ENCODE data around the gene MAB21L3. TPM values are rescaled to one million over a fixed set of nuclear protein-coding genes. Genes with fewer than 3 reads are reported as not detected.

MAB21L3 gene
- total RNA-seq, 3 donors from 2014 or later, result not detected

DNA sequence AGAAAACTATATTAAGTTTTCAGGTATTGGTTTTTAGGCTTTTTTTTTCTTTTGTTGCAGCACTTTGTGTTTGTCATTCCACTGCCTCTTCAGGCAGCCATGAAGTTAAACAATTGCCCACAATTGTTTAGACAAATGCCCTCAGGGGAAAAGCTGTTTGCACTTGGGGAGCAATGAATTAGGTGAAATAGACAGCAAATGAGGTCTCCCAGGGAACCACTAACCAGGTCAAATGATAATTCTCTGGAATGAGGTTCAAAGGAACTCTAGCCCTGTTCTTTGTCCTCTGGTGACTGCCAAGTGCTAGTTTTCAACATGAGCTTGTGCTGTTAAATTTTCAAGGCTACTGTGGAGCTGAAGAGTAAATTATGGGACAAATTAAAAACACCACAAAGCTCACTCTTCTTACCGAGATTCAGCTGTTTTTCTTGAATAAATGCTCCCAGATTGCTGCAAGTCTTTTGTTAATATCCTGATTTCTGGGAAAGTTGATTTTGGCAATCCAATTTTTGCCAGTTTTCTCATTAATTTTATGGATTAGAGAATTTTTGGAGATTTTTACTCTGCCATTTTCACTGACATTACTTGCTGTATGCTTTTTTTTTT, 15.1 kb upstream of the MAB21L3 start:
- DNase-seq (no peak), ATAC-seq (no peak)
- H3K9me3 Mint-ChIP-seq, result peaks cover 12% of the 10 kb centered on the region
- no peak overlapping the region for H3K4me3 Mint-ChIP-seq
- H3K27me3 Mint-ChIP-seq (ENCODE audit: low read depth), result peaks cover 24% of the 10 kb centered on the region
- peaks cover 3% of the 10 kb centered on the region for H3K36me3 Mint-ChIP-seq (ENCODE audit: insufficient read depth)
- no peaks in the 10 kb centered on the region for H3K4me1 Mint-ChIP-seq (ENCODE audit: low read depth)

DNA sequence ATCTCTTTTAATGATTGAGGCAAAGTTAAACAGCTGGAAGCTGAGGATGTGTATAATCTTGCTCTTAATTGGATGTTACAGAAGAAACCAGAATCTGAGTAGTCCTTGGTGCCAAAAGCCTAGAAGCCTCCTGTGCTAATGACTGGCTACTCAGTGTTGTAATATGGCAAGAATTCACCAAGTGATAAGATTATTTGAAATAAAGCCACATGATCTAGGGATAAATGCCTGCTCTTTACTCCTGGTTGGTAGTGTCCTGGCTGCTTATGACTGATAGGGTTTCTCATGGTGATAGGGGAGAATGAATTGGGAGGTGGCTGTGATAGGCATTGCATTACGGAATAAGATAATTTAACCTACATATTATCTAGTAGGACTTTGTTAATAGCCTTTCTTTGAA, 13.6 kb upstream of the MAB21L3 start:
- Mint-ChIP-seq H3K4me1 (ENCODE audit: low read depth) (no peaks in the 10 kb centered on the region), H3K9me3 (peaks cover 11% of the 10 kb centered on the region), H3K27me3 (ENCODE audit: low read depth) (peaks cover 23% of the 10 kb centered on the region), H3K36me3 (ENCODE audit: insufficient read depth) (peaks cover 3% of the 10 kb centered on the region), H3K4me3 (no peak overlapping the region)
- no peak for DNase-seq
- ATAC-seq, result no peak

DNA sequence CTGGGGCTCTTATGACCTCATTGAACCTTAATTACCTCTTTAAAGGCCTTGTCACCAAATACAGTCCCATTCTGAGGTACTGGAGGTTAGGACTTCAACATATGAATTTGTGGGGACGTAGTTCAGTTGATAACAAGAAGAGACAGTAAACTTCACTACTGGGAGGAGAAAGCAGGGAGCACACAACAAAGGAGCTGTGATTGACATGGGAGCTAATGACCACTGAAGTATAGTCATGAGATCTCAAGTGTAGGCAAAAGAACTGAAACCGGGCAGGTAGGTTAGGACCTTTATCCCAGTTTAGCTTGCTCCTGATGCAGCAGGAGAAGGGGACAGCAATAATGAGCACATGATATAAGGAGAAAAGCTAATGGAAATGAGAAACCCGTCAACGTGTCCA, 11.8 kb upstream of the MAB21L3 start:
- ATAC-seq (no peak), DNase-seq (no peak)
- H3K4me1 Mint-ChIP-seq (ENCODE audit: low read depth), result no peaks in the 10 kb centered on the region
- H3K36me3 Mint-ChIP-seq (ENCODE audit: insufficient read depth), result peaks cover 3% of the 10 kb centered on the region
- no peak overlapping the region for H3K4me3 Mint-ChIP-seq
- peaks cover 9% of the 10 kb centered on the region for H3K9me3 Mint-ChIP-seq
- H3K27me3 Mint-ChIP-seq (ENCODE audit: low read depth), result peaks cover 15% of the 10 kb centered on the region

DNA sequence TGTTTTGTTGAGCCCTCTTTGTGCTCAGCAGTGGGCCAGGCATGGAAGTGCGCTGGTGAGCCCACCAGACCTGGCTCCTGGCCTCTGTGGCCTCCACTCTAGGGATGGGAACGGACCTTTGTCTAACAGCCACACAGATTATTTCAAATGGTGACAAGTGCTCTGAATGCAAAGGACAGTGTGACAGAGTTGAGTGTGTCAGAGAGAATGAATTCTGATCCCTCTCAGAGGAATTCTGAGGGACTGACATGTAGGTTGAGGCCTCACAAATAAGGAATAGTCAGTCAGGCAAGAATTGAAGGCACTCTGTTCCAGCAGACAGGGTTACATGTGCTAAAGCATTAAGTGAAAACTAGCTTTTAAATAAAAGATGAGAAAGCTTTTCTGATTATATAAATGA, 11.3 kb upstream of the MAB21L3 start:
- no peaks in the 10 kb centered on the region for H3K4me1 Mint-ChIP-seq (ENCODE audit: low read depth)

DNA sequence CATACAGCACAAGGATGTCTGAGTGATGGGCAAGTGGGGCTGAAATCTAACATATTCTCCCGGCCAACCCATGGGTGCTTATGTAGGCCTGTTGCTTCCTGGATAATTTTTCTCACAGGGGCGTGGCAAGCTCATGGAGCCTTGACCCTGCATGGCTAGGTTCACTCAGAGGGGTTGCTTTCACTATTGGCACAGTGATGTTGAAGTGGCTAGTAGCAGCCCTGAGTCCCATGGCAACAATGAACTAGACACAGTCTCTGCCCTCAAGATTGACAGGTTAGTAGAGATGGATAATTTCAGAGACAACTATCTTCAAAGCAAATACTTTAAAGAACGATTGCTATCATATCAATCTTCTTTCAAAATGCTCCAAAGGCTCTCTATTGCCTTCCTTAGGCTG, 6.5 kb upstream of the MAB21L3 start:
- no peak overlapping the region for H3K4me3 Mint-ChIP-seq

More for the DNA sequence above, 11.3 kb upstream of the MAB21L3 start:
- peaks cover 3% of the 10 kb centered on the region for H3K36me3 Mint-ChIP-seq (ENCODE audit: insufficient read depth)
- DNase-seq, result no peak
- H3K27me3 Mint-ChIP-seq (ENCODE audit: low read depth), result peaks cover 14% of the 10 kb centered on the region
- H3K9me3 Mint-ChIP-seq, result peaks cover 8% of the 10 kb centered on the region
- H3K4me3 Mint-ChIP-seq, result no peak overlapping the region
- no peak for ATAC-seq

DNA sequence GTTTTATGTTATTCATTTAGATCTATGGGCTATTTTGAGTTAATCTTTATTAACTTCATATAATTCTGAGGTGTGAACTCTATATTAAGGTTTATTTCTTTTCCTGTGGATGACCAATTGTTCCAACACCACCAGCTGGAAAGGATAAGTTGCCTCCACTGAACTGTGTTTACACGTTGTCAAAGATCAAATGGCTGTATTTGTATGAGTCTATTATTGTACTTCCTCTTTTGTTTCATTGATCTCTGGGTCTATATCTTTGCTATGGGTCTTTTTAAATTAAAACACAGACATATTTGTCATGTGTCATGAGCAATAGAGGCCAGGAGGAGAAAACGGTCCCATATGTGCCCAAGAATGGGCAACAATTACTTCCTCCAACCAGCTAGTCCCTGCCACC, 5.2 kb upstream of the MAB21L3 start:
- Mint-ChIP-seq H3K27me3 (ENCODE audit: low read depth) (peaks cover 6% of the 10 kb centered on the region), H3K36me3 (ENCODE audit: insufficient read depth) (no peaks in the 10 kb centered on the region), H3K4me3 (no peak overlapping the region), H3K4me1 (ENCODE audit: low read depth) (no peaks in the 10 kb centered on the region), H3K9me3 (no peaks in the 10 kb centered on the region)
- ATAC-seq, result no peak
- DNase-seq, result no peak

More for the DNA sequence above, 6.5 kb upstream of the MAB21L3 start:
- H3K9me3 Mint-ChIP-seq, result no peaks in the 10 kb centered on the region
- H3K4me1 Mint-ChIP-seq (ENCODE audit: low read depth), result no peaks in the 10 kb centered on the region
- H3K27me3 Mint-ChIP-seq (ENCODE audit: low read depth), result peaks cover 6% of the 10 kb centered on the region
- ATAC-seq, result no peak
- no peaks in the 10 kb centered on the region for H3K36me3 Mint-ChIP-seq (ENCODE audit: insufficient read depth)
- DNase-seq, result no peak

DNA sequence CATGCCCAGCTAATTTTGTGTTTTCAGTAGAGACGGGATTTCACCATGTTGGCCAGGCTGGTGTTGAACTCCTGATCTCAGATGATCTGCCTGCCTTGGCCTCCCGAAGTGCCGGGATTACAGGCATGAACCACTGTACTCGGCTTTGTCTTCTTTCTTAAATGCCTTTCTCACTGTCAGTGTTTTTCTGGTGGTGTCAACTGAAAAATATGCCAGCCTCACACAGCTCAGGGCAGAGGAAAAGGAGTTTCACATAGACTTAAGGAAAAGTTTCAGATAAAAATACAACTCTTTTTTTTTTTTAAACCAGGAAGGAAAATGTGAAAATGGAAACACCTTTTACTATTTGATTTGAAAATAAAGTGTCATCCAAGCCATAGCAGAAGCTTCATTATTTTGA, 4.6 kb upstream of the MAB21L3 start:
- Mint-ChIP-seq H3K9me3 (no peaks in the 10 kb centered on the region), H3K36me3 (ENCODE audit: insufficient read depth) (no peaks in the 10 kb centered on the region), H3K27me3 (ENCODE audit: low read depth) (peaks cover 4% of the 10 kb centered on the region), H3K4me3 (no peak overlapping the region), H3K4me1 (ENCODE audit: low read depth) (no peaks in the 10 kb centered on the region)
- DNase-seq (no peak), ATAC-seq (no peak)

DNA sequence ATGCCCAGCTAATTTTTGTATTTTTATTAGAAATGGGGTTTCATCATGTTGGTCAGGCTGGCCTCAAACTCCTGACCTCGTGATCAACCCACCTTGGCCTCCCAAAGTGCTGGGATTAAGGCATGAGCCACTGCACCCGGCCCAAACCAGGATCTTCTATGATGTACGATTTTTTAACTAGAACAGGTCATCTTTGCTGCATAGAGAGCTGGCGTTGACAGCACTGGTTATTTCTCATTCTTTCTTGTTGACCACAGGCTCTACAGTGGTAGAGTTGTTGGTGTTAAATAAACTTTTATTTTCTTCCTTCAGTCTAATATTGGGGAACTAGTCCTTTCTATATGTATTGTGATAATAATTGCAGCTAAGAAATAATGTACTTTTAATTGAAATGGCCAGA, 3.8 kb upstream of the MAB21L3 start:
- Mint-ChIP-seq H3K27me3 (ENCODE audit: low read depth) (peaks cover 8% of the 10 kb centered on the region), H3K9me3 (no peaks in the 10 kb centered on the region), H3K4me1 (ENCODE audit: low read depth) (no peaks in the 10 kb centered on the region), H3K36me3 (ENCODE audit: insufficient read depth) (no peaks in the 10 kb centered on the region), H3K4me3 (no peak overlapping the region)
- DNase-seq (no peak), ATAC-seq (no peak)

DNA sequence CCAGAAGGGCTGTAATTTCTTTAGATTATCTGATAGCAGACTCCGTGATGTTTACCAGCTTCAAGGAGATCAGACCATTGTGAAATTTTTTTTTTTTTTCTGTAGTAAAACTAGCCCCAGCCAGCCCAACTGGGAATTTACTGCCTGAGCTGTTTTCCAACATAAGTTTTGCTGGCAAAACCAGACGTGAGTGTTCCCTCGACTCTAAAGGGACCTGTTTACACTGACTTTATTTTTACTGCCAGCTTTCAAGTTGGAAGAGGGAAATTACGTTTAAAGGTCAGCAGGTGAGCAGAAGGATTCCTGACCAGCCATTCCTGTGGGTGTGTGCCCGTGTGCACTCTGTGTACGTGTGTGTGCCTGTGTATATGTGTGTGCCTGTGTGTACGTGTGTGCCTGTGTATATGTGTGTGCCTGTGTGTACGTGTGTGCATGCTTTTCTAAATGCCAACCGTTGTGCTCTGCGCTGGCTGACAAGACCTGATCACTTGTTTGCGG, 374 bp downstream of the MAB21L3 start:
- no peaks in the 10 kb centered on the region for H3K36me3 Mint-ChIP-seq (ENCODE audit: insufficient read depth)
- H3K27me3 Mint-ChIP-seq (ENCODE audit: low read depth), result peaks cover 11% of the 10 kb centered on the region
- no peaks in the 10 kb centered on the region for H3K9me3 Mint-ChIP-seq
- ATAC-seq (no peak), DNase-seq (no peak)
- H3K4me1 Mint-ChIP-seq (ENCODE audit: low read depth), result no peaks in the 10 kb centered on the region
- H3K4me3 Mint-ChIP-seq, result no peak overlapping the region

DNA sequence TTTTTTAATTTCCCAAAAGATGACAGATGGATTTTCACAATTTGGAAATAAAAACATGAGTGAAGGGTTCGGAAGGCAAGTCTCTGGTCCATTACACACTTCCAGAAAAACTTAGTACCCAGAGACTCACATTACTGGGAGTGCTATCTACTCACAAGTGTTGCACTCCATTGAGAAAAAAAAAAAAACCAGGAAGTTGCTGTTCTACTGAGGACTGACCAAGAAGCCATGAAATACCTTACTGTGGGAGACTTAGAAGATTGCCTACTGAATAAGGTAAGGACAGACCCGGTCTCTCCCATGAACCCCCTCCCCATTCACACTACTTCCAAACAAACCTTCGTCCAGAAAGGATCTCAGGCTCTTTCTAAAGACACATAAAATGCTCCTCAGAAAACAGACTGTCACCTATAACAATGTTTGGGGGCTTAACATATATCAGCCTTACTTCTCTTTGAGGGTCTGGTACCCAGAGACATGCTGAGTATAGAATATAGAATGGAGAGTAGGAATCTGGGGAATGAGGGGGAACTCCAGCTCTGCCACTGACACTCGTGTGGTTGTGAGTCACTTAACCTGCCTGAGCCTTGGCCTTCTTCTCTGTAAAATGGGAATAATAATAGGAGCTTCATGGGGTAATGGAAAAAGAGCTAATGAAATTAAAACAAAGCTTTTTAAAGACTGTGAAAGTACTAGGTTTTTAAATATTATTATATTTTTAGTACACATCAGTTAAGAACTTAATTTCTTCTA, 1.4 kb downstream of the MAB21L3 start:
- Mint-ChIP-seq H3K27me3 (ENCODE audit: low read depth) (peaks cover 11% of the 10 kb centered on the region), H3K9me3 (no peaks in the 10 kb centered on the region), H3K4me3 (no peak overlapping the region), H3K4me1 (ENCODE audit: low read depth) (no peaks in the 10 kb centered on the region), H3K36me3 (ENCODE audit: insufficient read depth) (no peaks in the 10 kb centered on the region)
- DNase-seq (no peak), ATAC-seq (no peak)

DNA sequence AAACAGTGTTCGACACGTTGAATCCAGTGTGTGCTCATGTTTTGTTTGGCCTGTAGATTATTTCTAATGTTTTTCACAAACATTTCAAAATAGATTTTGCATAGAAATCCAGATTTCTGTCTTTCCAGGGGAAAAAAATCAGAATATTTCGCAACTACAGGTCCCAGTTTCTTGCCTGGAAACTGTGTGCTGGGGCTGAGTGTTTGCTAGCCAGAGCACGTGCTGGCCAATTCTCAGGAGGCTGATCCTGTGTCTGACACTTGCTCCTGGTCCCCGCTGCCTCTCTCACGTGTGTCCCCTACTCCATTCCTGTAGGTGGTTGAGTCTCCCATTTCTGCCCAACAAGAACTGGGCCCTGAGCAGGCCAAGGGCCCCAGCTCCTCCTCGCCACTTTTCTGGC, 2.4 kb downstream of the MAB21L3 start:
- H3K36me3 Mint-ChIP-seq (ENCODE audit: insufficient read depth), result no peaks in the 10 kb centered on the region
- H3K9me3 Mint-ChIP-seq, result no peaks in the 10 kb centered on the region
- DNase-seq (no peak), ATAC-seq (no peak)
- H3K27me3 Mint-ChIP-seq (ENCODE audit: low read depth), result peaks cover 8% of the 10 kb centered on the region
- no peak overlapping the region for H3K4me3 Mint-ChIP-seq
- H3K4me1 Mint-ChIP-seq (ENCODE audit: low read depth), result no peaks in the 10 kb centered on the region

DNA sequence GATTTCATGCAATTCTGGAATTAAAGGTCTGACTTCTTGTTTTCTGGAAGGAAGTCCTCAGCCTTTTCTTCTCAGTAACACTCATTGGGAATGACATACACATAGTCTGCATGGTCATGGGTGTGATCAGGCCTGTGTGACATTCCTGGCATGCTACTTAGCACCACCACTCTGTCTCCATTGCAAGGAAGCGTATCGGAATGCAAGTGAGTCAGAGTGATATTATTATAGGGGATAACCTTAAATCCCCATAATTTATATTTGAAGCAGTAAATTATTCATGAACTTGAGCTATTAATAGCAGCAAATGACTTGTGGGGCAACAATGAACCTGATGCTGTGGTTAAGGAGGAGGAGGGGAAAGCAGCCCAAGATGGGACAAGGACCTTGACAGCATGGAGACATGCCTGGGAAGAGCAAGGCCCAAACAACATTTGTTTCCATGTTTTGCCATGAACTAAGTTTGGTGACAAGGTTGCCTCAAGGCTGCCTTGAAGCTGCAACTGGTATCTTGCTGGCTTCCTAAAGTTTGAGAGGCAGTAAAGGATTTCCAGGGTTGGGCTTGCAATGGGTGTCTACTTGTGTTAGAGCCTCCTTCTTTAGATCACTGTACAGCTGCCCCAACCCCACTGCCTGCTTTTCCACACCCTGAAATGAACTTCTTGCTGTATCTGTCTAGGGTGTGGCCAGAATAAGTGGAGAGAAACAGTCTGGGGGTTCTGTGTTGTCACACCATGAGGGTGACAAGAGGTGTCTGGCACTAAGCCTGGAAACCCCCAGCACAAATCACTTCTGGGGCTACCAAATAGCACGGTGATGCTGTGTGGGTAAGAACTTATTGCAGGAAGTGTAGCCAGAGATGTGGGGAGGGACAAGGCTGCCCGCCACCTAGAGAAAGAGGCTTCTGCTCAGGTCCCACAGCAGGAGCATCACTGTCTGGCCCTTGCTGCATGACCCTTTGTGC, 4.6 kb downstream of the MAB21L3 start:
- Mint-ChIP-seq H3K4me1 (ENCODE audit: low read depth) (no peaks in the 10 kb centered on the region), H3K36me3 (ENCODE audit: insufficient read depth) (no peaks in the 10 kb centered on the region), H3K27me3 (ENCODE audit: low read depth) (peaks cover 7% of the 10 kb centered on the region), H3K9me3 (no peaks in the 10 kb centered on the region), H3K4me3 (no peak overlapping the region)
- no peak for DNase-seq
- no peak for ATAC-seq

DNA sequence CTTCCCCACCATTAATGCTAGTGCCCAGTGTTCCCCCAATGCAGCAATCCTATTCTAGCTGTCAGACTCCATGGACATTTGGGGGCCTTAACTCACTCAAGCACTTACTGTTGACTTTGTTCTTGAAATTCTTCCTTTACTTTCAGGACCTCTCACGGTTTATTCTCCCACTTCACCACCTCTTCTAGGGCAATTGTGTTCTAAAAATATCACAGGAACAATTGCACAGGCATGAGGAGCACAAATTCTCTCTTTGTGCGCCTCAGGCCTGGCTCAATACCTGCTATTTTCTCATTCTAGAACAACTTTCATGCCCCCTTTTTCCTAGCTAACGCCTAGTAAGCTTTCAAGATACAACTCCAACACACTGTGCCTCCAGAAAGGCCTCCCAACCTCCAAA, 7.3 kb downstream of the MAB21L3 start:
- no peak for ATAC-seq

DNA sequence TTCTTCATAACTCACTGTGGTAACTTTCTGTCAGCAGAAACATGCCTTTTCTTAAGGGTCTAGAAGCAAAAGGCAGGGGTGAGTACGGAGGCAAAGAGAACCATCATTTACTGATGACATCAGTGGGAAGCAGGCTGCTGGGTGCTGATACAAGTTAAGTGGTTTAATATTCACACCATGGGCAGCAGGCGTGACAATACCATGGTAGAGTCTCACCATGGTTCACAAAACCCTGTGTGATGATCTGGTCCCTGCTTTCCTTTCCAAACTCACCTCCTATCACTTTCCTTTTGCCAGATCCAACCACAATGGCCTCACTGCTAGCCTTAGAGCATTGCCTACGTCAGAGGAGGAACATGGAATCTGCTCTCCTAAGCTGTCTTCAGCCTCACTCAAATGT, 8.7 kb downstream of the MAB21L3 start:
- Mint-ChIP-seq H3K4me3 (no peak overlapping the region), H3K36me3 (ENCODE audit: insufficient read depth) (no peaks in the 10 kb centered on the region), H3K9me3 (no peaks in the 10 kb centered on the region), H3K4me1 (ENCODE audit: low read depth) (no peaks in the 10 kb centered on the region), H3K27me3 (ENCODE audit: low read depth) (peaks cover 16% of the 10 kb centered on the region)
- DNase-seq (no peak), ATAC-seq (no peak)

More for the DNA sequence above, 7.3 kb downstream of the MAB21L3 start:
- Mint-ChIP-seq H3K36me3 (ENCODE audit: insufficient read depth) (no peaks in the 10 kb centered on the region), H3K4me3 (no peak overlapping the region), H3K9me3 (no peaks in the 10 kb centered on the region), H3K4me1 (ENCODE audit: low read depth) (no peaks in the 10 kb centered on the region), H3K27me3 (ENCODE audit: low read depth) (peaks cover 14% of the 10 kb centered on the region)
- DNase-seq, result no peak

Measured in activated T-cell treated with anti-CD3 and anti-CD28 coated beads, Interleukin-2, amount 50 U/mL, for 4 hours (primary cell).